ENCODE data around the gene KIF4A.

- TF ChIP-seq, protein P1, sequence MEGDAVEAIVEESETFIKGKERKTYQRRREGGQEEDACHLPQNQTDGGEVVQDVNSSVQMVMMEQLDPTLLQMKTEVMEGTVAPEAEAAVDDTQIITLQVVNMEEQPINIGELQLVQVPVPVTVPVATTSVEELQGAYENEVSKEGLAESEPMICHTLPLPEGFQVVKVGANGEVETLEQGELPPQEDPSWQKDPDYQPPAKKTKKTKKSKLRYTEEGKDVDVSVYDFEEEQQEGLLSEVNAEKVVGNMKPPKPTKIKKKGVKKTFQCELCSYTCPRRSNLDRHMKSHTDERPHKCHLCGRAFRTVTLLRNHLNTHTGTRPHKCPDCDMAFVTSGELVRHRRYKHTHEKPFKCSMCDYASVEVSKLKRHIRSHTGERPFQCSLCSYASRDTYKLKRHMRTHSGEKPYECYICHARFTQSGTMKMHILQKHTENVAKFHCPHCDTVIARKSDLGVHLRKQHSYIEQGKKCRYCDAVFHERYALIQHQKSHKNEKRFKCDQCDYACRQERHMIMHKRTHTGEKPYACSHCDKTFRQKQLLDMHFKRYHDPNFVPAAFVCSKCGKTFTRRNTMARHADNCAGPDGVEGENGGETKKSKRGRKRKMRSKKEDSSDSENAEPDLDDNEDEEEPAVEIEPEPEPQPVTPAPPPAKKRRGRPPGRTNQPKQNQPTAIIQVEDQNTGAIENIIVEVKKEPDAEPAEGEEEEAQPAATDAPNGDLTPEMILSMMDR (IDR thresholded peaks at IDR 0.05), result no peak
- no peak for TF ChIP-seq POLR2A (IDR thresholded peaks at IDR 0.05)
These were observed 163.2 kb downstream of the KIF4A start for GRCh38 chrX:70453024-70453618.
